ENCODE measurements around the gene DNER. TPM values are rescaled to one million over a fixed set of nuclear protein-coding genes. Genes with fewer than 3 reads are reported as not detected.

DNER gene
- total and polyA plus RNA-seq, 2 of the 13 experiments (the other 11 are each of a cell fraction or from before 2014, with no cell fraction given) = not detected

DNA sequence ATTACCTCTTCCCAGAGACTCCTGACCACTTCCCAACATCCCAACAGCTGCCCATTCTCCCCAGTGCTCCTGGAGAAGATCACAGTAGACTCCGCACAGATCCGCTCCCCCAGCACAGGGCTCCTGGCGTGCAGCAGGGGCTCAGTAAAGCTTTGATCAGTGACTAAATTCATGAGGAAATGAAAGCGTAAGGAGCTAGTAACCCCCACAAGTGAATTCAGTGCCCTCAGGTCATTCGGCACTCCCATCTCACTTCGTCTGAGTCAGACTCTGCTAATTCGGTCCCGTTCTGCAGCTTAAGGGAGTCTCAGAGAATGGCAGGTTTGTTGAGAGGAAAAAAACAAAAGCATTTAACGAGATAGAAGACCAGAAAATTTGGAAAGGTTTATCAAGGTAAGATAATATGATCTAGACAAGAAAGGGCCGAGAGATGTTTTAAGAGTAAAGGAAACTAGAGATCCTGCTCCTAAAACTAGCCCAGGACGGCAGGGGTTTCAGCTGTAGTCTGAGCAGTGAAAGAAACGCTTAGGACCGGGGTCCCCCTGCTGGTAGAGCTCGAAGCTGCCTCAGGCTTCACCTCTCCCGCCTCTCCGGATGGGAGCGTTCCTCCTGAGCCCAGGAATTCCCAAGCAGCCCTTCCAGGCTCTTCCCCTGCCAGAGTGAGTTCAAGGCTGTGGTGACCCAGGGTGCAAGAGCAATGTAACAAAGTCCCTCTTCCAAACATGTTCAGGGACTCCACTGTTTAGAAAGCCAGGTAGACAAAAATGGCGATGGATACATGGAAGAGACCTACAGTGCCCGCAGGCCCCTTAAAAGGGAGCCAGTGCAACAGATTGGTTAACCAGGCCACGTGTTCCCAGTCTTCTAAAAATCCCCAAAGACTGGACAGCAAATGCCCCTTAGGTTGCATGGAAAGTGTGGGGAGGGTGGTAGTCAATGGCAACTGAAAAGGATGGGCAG is 127.3 kb downstream of the DNER start (continued):
- TF ChIP-seq, protein P1, sequence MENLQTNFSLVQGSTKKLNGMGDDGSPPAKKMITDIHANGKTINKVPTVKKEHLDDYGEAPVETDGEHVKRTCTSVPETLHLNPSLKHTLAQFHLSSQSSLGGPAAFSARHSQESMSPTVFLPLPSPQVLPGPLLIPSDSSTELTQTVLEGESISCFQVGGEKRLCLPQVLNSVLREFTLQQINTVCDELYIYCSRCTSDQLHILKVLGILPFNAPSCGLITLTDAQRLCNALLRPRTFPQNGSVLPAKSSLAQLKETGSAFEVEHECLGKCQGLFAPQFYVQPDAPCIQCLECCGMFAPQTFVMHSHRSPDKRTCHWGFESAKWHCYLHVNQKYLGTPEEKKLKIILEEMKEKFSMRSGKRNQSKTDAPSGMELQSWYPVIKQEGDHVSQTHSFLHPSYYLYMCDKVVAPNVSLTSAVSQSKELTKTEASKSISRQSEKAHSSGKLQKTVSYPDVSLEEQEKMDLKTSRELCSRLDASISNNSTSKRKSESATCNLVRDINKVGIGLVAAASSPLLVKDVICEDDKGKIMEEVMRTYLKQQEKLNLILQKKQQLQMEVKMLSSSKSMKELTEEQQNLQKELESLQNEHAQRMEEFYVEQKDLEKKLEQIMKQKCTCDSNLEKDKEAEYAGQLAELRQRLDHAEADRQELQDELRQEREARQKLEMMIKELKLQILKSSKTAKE (CRISPR knock-in tag; IDR thresholded peaks at IDR 0.05; ENCODE audit: borderline replicate concordance) = no peak
- TF ChIP-seq KDM2A (CRISPR knock-in tag; IDR thresholded peaks at IDR 0.05; ENCODE audit: borderline replicate concordance, low read depth) = peak; percentile 42; the same call in 1 of the 2 replicates
- peak; percentile 89 for TF ChIP-seq STAG1 (CRISPR knock-in tag; IDR thresholded peaks at IDR 0.05)
- TF ChIP-seq ZSCAN25 (CRISPR knock-in tag; IDR thresholded peaks at IDR 0.05) = 0 out of 2 replicates have a peak, but pooled peaks have one; percentile 27
- TF ChIP-seq RNF2 (conservative IDR thresholded peaks at IDR 0.05; ENCODE audit: low read depth) = no peak
- TF ChIP-seq HOXD1 (CRISPR knock-in tag; IDR thresholded peaks at IDR 0.05) = no peak
- peak; percentile 90 for TF ChIP-seq XRCC5 (optimal IDR thresholded peaks at IDR 0.05; ENCODE audit: low read length)
- TF ChIP-seq, protein P2, sequence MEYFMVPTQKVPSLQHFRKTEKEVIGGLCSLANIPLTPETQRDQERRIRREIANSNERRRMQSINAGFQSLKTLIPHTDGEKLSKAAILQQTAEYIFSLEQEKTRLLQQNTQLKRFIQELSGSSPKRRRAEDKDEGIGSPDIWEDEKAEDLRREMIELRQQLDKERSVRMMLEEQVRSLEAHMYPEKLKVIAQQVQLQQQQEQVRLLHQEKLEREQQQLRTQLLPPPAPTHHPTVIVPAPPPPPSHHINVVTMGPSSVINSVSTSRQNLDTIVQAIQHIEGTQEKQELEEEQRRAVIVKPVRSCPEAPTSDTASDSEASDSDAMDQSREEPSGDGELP (IDR thresholded peaks at IDR 0.05; ENCODE audit: borderline replicate concordance, low read depth) = peak; percentile 52; the same call in 1 of the 2 replicates
- no peak for TF ChIP-seq SP5 (CRISPR knock-in tag; IDR thresholded peaks at IDR 0.05; ENCODE audit: borderline replicate concordance, low read depth)
- TF ChIP-seq MED1 (CRISPR knock-in tag; IDR thresholded peaks at IDR 0.05) = no peak
- peak; percentile 69 for TF ChIP-seq SMC3 (IDR thresholded peaks at IDR 0.05; ENCODE audit: low read length)
- TF ChIP-seq ZBTB42 (CRISPR knock-in tag; IDR thresholded peaks at IDR 0.05) = no peak
- peak; percentile 77 for TF ChIP-seq RAD21 (CRISPR knock-in tag; IDR thresholded peaks at IDR 0.05)
- no peak for TF ChIP-seq ZNF143 (CRISPR knock-in tag; IDR thresholded peaks at IDR 0.05)

Measured in HepG2 (cell line).